H1 (cell line): Measurements from ENCODE around the gene TSC22D1. TPM values are rescaled to one million over a fixed set of nuclear protein-coding genes. Genes with fewer than 3 reads are reported as not detected.

Experiments
- CHD7 ChIP-seq: fragments of 300-600 bp; sonication (generic); IDR thresholded peaks from 2 replicates; pipeline ENCODE4 v1.7.1; 2012; ENCODE audit warnings: low read length, moderate library complexity, mild to moderate bottlenecking, inconsistent platforms; ENCODE audit not compliant: insufficient replicate concordance
- JUN ChIP-seq: IDR thresholded peaks from 2 replicates; pipeline ENCODE4 v1.6.1; 2011; ENCODE audit warnings: low read depth, mild to moderate bottlenecking, improper control_type of control experiment, low read length
- polyA plus RNA-seq, 7 experiments: library from polyadenylated mRNA; depleted of rRNA in 3 of 7; stranded (reverse) in 5 of 7; unstranded in 2 of 7; fragments of >200 nt in 5 of 7; fragments of 200-250 nt in 2 of 7; gene quantifications; 1 replicate in 5 of 7; 2 replicates in 1 of 7; 4 replicates in 1 of 7; pipeline versions ENCODE4 v1.2.1 to v1.2.3, GENCODE V29; 2011 to 2013; ENCODE audit warnings: missing spikeins in 2 of 7, mixed read lengths in 2 of 7
- total RNA-seq: library from RNA; stranded (reverse); fragmentation: NEBNext Ultra II Directional; extraction: Animal tissue kit (Norgen Biotek cat#: 25700); gene quantifications from 2 replicates; pipeline ENCODE4 v1.2.1, GENCODE V29; 2021

Gene TSC22D1
- total and polyA plus RNA-seq, 2 of the 8 experiments (the other 6 are each of a cell fraction or from before 2014, with no cell fraction given): 52.6 to 80.9 TPM

GRCh38 chr13:44401577-44401976, 174.6 kb downstream of the TSC22D1 start (continued):
- TF ChIP-seq CHD7 (no peak), JUN (no peak)
- TF ChIP-seq, all 59 proteins: peak for 0
